ENCODE measurements around the gene PODN. TPM values are rescaled to one million over a fixed set of nuclear protein-coding genes. Genes with fewer than 3 reads are reported as not detected.
A peak's percentile ranks its signal among the peaks of the same experiment; 100 is the strongest.

The PODN gene
- total RNA-seq, 4 donors from 2014 or later: 5.1 to 107 (median 19.0) TPM

- H3K4me3 ChIP-seq: no peak overlapping the region
- DNase-seq: no peak
- H3K4me1 ChIP-seq: peaks cover 0 to 24% (median 4%) of the 10 kb centered on the region in 3 donors
- H3K9me3 ChIP-seq: no peaks in the 10 kb centered on the region
- no peaks in the 10 kb centered on the region for H3K27me3 ChIP-seq
- intact Hi-C loops (cut with DNase I): no loop called here
- H3K36me3 ChIP-seq: peaks cover 0 to 51% (median 0%) of the 10 kb centered on the region in 3 donors
- TF ChIP-seq CTCF (IDR thresholded peaks at IDR 0.05): no peak
- no peak for TF ChIP-seq POLR2A (IDR thresholded peaks at IDR 0.05)
- WGBS, 2 donors: 55 to 63% methylated on average over 2 of the region's 2 CpGs
- peak overlapping the region in 1 of 4 donors; percentile 56 for H3K27ac ChIP-seq
Observed at GRCh38 chr1:53026254-53026653, 35.8 kb upstream of the PODN start.

DNA sequence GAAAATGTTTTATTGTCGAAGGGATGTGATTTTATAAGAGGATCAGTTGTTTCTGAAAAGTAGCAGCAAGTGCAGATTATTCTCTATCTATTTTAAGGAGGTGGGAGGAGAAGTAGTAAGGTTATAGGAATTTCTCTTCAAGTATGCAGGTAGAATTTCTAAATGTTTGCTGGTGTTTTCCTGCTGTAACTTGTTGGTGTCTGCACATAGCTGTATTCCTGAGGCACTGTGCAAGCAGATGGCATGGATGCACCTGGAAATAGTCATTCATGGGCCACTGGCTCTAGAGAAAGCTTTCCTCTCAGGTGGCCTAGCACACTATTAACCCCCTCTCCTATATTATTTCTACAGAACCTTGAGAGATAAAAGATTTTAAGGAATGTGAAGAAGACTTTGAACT, 30.3 kb upstream of the PODN start:
- Histone ChIP-seq H3K9me3 (no peaks in the 10 kb centered on the region), H3K4me1 (no peaks in the 10 kb centered on the region), H3K27me3 (no peaks in the 10 kb centered on the region), H3K4me3 (no peak overlapping the region), H3K36me3 (peaks cover 0 to 58% (median 0%) of the 10 kb centered on the region in 3 donors), H3K27ac (no peak overlapping the region)
- no peak for DNase-seq
- WGBS, 2 donors: 58 to 71% methylated on average over 1 of the region's 1 CpG
- intact Hi-C loops (cut with DNase I): no loop called here
- TF ChIP-seq CTCF (IDR thresholded peaks at IDR 0.05) (no peak), POLR2A (IDR thresholded peaks at IDR 0.05) (no peak)

DNA sequence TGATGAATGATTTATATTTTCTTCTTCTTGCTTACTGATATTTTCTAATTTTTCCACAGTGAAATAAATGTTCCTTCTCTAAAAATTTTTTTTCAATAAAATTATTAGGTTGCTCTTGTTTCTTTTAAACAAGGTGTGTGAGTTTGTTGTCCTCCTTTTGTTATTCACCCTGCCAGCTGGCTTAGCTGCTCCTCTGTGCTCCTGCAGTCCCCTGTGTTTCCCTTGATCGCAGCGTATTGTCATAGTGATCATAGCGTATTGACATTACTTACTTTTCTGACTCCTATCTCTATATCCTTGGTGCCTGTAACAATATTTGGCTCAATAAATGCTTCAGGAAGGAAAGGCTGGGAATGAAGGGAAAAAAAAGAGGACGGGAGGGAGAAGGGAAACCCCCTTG, 24.9 kb upstream of the PODN start:
- H3K4me3 ChIP-seq: no peak overlapping the region
- H3K9me3 ChIP-seq: no peaks in the 10 kb centered on the region
- TF ChIP-seq POLR2A (IDR thresholded peaks at IDR 0.05): no peak
- no peak for TF ChIP-seq CTCF (IDR thresholded peaks at IDR 0.05)
- 68 to 88% methylated on average over 4 of the region's 4 CpGs for WGBS, 2 donors
- peaks cover 0 to 43% (median 0%) of the 10 kb centered on the region in 3 donors for H3K36me3 ChIP-seq
- no peaks in the 10 kb centered on the region for H3K4me1 ChIP-seq
- H3K27ac ChIP-seq: no peak overlapping the region
- DNase-seq: no peak
- intact Hi-C loops (cut with DNase I): no loop called here
- no peaks in the 10 kb centered on the region for H3K27me3 ChIP-seq

DNA sequence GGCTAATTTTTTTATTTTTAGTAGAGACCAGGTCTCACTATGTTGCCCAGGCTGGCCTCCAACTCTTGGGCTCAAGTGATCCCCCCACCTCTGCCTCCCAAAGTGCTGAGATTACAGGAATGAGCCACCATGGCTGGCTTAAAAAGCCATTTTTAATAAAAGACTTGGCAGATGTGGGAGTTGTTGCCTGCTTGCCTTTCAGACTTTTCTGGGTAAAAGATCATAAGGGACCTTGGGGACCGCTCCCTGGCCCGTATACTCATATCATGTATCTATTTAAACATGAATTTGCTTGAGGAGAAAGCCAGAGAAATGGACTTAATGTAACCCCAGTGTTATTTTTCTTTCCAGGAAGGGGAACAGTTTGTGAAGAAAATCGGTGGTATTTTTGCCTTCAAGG, 23.4 kb upstream of the PODN start:
- Histone ChIP-seq H3K4me1 (no peaks in the 10 kb centered on the region), H3K27me3 (no peaks in the 10 kb centered on the region), H3K36me3 (peaks cover 0 to 44% (median 0%) of the 10 kb centered on the region in 3 donors), H3K4me3 (no peak overlapping the region), H3K27ac (no peak overlapping the region), H3K9me3 (no peaks in the 10 kb centered on the region)
- TF ChIP-seq CTCF (IDR thresholded peaks at IDR 0.05): no peak
- no peak for TF ChIP-seq POLR2A (IDR thresholded peaks at IDR 0.05)
- 82 to 94% methylated on average over 3 of the region's 3 CpGs for WGBS, 2 donors
- intact Hi-C loops (cut with DNase I): no loop called here
- DNase-seq: no peak

DNA sequence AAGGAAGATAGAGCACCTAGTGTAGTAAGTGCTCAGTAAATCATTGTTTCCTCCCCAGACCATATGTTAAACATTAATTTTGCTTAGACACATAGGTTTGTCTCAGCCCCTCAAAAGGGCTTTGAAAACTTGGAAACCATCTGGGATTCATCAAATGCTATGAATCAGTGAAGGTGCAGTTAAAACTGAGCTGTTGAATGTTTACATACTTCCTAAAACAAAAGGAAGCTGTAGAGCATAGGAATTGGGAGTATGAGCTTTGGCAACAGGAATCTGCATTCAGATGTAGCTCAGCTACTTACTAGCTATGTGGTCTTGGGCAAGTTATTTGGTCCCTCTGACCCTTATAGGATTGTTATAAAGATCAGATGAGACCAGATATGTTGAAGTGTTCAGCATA, 18.7 kb upstream of the PODN start:
- no peak for DNase-seq
- Histone ChIP-seq H3K9me3 (no peaks in the 10 kb centered on the region), H3K27me3 (no peaks in the 10 kb centered on the region), H3K27ac (no peak overlapping the region), H3K4me3 (no peak overlapping the region), H3K4me1 (peaks cover 0 to 11% (median 4%) of the 10 kb centered on the region in 3 donors), H3K36me3 (peaks cover 0 to 63% (median 0%) of the 10 kb centered on the region in 3 donors)
- no peak for TF ChIP-seq POLR2A (IDR thresholded peaks at IDR 0.05)
- intact Hi-C loops (cut with DNase I): no loop called here

DNA sequence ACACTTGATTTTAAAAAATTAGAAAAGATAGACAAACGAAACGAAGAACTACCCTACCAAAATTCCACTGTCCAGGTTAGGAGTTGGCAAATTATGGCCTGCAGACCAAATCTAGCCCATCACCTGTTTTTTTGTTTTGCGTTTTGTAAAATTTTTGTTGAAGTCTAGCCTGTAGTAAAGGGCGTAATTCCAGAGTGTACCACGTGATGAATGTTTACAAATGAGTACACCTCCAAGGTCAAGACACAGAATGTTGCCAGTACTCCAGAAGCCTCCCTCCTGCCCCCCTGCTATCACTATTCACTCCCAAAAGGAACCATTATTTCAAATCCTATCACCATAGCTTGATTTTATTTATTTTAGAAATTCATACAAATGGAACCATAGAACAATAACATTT, 17.1 kb upstream of the PODN start:
- peaks cover 0 to 63% (median 0%) of the 10 kb centered on the region in 3 donors for H3K36me3 ChIP-seq
- no peak overlapping the region for H3K4me3 ChIP-seq
- no peak for DNase-seq
- 86 to 89% methylated on average over 5 of the region's 5 CpGs for WGBS, 2 donors
- H3K4me1 ChIP-seq: peaks cover 0 to 21% (median 4%) of the 10 kb centered on the region in 3 donors
- intact Hi-C loops (cut with DNase I): no loop called here
- no peak overlapping the region for H3K27ac ChIP-seq
- no peaks in the 10 kb centered on the region for H3K27me3 ChIP-seq
- no peak for TF ChIP-seq CTCF (IDR thresholded peaks at IDR 0.05)
- no peak for TF ChIP-seq POLR2A (IDR thresholded peaks at IDR 0.05)
- no peaks in the 10 kb centered on the region for H3K9me3 ChIP-seq

Measured in esophagus squamous epithelium (tissue), 5 donors.